GM23338 (cell line): ENCODE results near the gene SLC44A1. TPM values are rescaled to one million over a fixed set of nuclear protein-coding genes. Genes with fewer than 3 reads are reported as not detected.

ENCODE experiments used
- ATAC-seq: fragments of 200-7000 bp; cut with Tn5 transposase; 3 replicates; pipeline ENCODE4 v1.9.1; 2020
- DNase-seq: peaks from one replicate; pipeline ENCODE4 v3.0.0-alpha.2; 2015; ENCODE audit warnings: low spot score
- H2AFZ ChIP-seq: fragments of 200-600 bp; sonication (generic); 2 replicates; pipeline ENCODE4 v1.8.0; 2016; ENCODE audit warnings: antibody characterized with exemption, mild to moderate bottlenecking, moderate library complexity
- H3F3A ChIP-seq: fragments of 200-600 bp; sonication (generic); replicated peaks from 2 replicates; pipeline ENCODE4 v1.8.0; 2017; ENCODE audit warnings: antibody characterized with exemption, mixed run types, low read depth
- H3K27ac ChIP-seq: fragments of 200-600 bp; sonication (generic); 2 replicates; pipeline ENCODE4 v1.6.1; 2016; ENCODE audit warnings: low read depth
- H3K27me3 ChIP-seq: fragments of 200-600 bp; sonication (generic); 2 replicates; pipeline ENCODE4 v1.8.0; 2016; ENCODE audit warnings: mild to moderate bottlenecking, mixed run types, moderate library complexity; ENCODE audit not compliant: insufficient read depth
- H3K36me3 ChIP-seq: fragments of 200-600 bp; sonication (generic); 2 replicates; pipeline ENCODE4 v1.8.0; 2016; ENCODE audit warnings: mild to moderate bottlenecking; ENCODE audit not compliant: insufficient read depth
- H3K4me1 ChIP-seq: fragments of 200-600 bp; sonication (generic); 2 replicates; pipeline ENCODE4 v1.8.0; 2016; ENCODE audit warnings: mild to moderate bottlenecking, moderate library complexity; ENCODE audit not compliant: insufficient read depth
- H3K4me2 ChIP-seq: fragments of 200-600 bp; sonication (generic); 2 replicates; pipeline ENCODE4 v1.7.1; 2017; ENCODE audit warnings: mixed run types
- H3K4me3 ChIP-seq: fragments of 200-600 bp; sonication (generic); 2 replicates; pipeline ENCODE4 v1.6.1; 2016; ENCODE audit warnings: mixed run types
- H3K79me2 ChIP-seq: fragments of 200-600 bp; sonication (generic); replicated peaks from 2 replicates; pipeline ENCODE4 v1.8.0; 2017; ENCODE audit warnings: mild to moderate bottlenecking; ENCODE audit not compliant: insufficient read depth
- H3K9me2 ChIP-seq: fragments of 200-600 bp; sonication (generic); 2 replicates; pipeline ENCODE4 v1.8.0; 2017; ENCODE audit not compliant: insufficient read depth
- H4K20me1 ChIP-seq: fragments of 200-600 bp; sonication (generic); replicated peaks from 2 replicates; pipeline ENCODE4 v1.8.0; 2017; ENCODE audit warnings: mild to moderate bottlenecking; ENCODE audit not compliant: insufficient read depth
- H3K27ac Mint-ChIP-seq: 2 replicates; pipeline ENCODE4 v1.8.0; 2020; ENCODE audit warnings: inconsistent platforms, mild to moderate bottlenecking, moderate library complexity, mixed read lengths
- H3K27me3 Mint-ChIP-seq: 3 replicates; pipeline ENCODE4 v1.8.0; 2022; ENCODE audit warnings: low read depth, mild to moderate bottlenecking, moderate library complexity, mixed read lengths, inconsistent platforms; ENCODE audit not compliant: insufficient read depth, poor library complexity
- H3K36me3 Mint-ChIP-seq: 3 replicates; pipeline ENCODE4 v1.8.0; 2021; ENCODE audit warnings: low read depth, mild to moderate bottlenecking, inconsistent platforms, moderate library complexity, mixed read lengths
- H3K4me1 Mint-ChIP-seq: 3 replicates; pipeline ENCODE4 v1.8.0; 2020; ENCODE audit warnings: mild to moderate bottlenecking, inconsistent platforms, mixed read lengths
- H3K4me3 Mint-ChIP-seq: 3 replicates; pipeline ENCODE4 v1.8.0; 2021; ENCODE audit warnings: moderate library complexity, mild to moderate bottlenecking, inconsistent platforms, mixed read lengths
- H3K9me3 Mint-ChIP-seq: 3 replicates; pipeline ENCODE4 v1.8.0; 2020; ENCODE audit warnings: moderate library complexity, mild to moderate bottlenecking, inconsistent platforms, mixed read lengths
- CREB1 ChIP-seq: fragments of 250-450 bp; sonication (Bioruptor Pico); IDR thresholded peaks from 2 replicates; pipeline ENCODE4 v1.5.0; 2020; ENCODE audit warnings: low read depth, mild to moderate bottlenecking, moderate library complexity
- ETS1 ChIP-seq: IDR thresholded peaks from 2 replicates; pipeline ENCODE4 v1.6.1; 2016; ENCODE audit warnings: antibody characterized with exemption
- EZH2 ChIP-seq: fragments of 200-600 bp; sonication (generic); IDR thresholded peaks from one replicate; pipeline ENCODE4 v1.8.0; 2017; ENCODE audit warnings: antibody characterized with exemption, mild to moderate bottlenecking, low read depth; ENCODE audit not compliant: unreplicated experiment
- EZH2phosphoT487 ChIP-seq: fragments of 200-600 bp; sonication (generic); IDR thresholded peaks from one replicate; pipeline ENCODE4 v1.8.1; 2018; ENCODE audit warnings: antibody characterized with exemption; ENCODE audit not compliant: unreplicated experiment
- JUNB ChIP-seq: IDR thresholded peaks from one replicate; pipeline ENCODE4 v1.6.1; 2016; ENCODE audit warnings: antibody characterized with exemption; ENCODE audit not compliant: unreplicated experiment
- NANOG ChIP-seq: IDR thresholded peaks from 2 replicates; pipeline ENCODE4 v1.6.1; 2016; ENCODE audit warnings: antibody characterized with exemption, borderline replicate concordance
- POLR2AphosphoS5 ChIP-seq: IDR thresholded peaks from 2 replicates; pipeline ENCODE4 v1.6.1; 2016; ENCODE audit warnings: antibody characterized with exemption, low read depth
- STAT1 ChIP-seq: IDR thresholded peaks from one replicate; pipeline ENCODE4 v1.6.1; 2016; ENCODE audit warnings: antibody characterized with exemption; ENCODE audit not compliant: unreplicated experiment
- ZNF114 ChIP-seq: fragments of 250-450 bp; sonication (Bioruptor Pico); IDR thresholded peaks from 2 replicates; pipeline ENCODE4 v1.5.0; 2020; ENCODE audit warnings: mild to moderate bottlenecking, moderate library complexity
- ZNF331 ChIP-seq: fragments of 250-450 bp; sonication (Bioruptor Pico); IDR thresholded peaks from 2 replicates; pipeline ENCODE4 v1.5.0; 2020; ENCODE audit warnings: low read depth, mild to moderate bottlenecking, moderate library complexity
- ZNF462 ChIP-seq: fragments of 250-450 bp; sonication (Bioruptor Pico); IDR thresholded peaks from 2 replicates; pipeline ENCODE4 v1.5.0; 2020; ENCODE audit warnings: mild to moderate bottlenecking, moderate library complexity
- polyA plus RNA-seq: library from polyadenylated mRNA; unstranded; fragments of >200 nt; fragmentation: Nextera tagmentation; extraction: Ambion mirVana; gene quantifications from 2 replicates; pipeline ENCODE4 v1.2.1, GENCODE V29; 2016
- total RNA-seq: library from RNA; depleted of rRNA; stranded (reverse); fragments of >200 nt; shearing (Covaris generic); gene quantifications from 2 replicates; pipeline ENCODE4 v1.2.3, GENCODE V29; 2014
- TF ChIP-seq, protein P1 (sequence below): IDR thresholded peaks from one replicate; pipeline ENCODE4 v1.6.1; 2018; ENCODE audit warnings: antibody characterized with exemption; ENCODE audit not compliant: unreplicated experiment
- TF ChIP-seq, protein P2 (sequence below), 2 experiments: fragments of 200-600 bp in 1 of 2; sonication (generic) in 1 of 2; conservative IDR thresholded peaks; 2 replicates each; pipeline versions ENCODE4 v1.5.1 to v1.6.1; 2016 to 2017; ENCODE audit warnings: antibody characterized with exemption in 2 of 2, low read depth in 2 of 2, mild to moderate bottlenecking in 2 of 2, moderate library complexity in 1 of 2

Gene SLC44A1
- total and polyA plus RNA-seq, 2 experiments from 2014 or later = 14.9 to 75.0 TPM

GRCh38 chr9:105295986-105296385 is 51.5 kb downstream of the SLC44A1 start:
- peak overlapping the region; percentile 65 for H3K4me2 ChIP-seq
- no peaks in the 10 kb centered on the region for H4K20me1 ChIP-seq
- peaks cover 57% of the 10 kb centered on the region for H3K79me2 ChIP-seq
- Mint-ChIP-seq H3K27me3 (peaks cover 2% of the 10 kb centered on the region), H3K27ac (peak overlapping the region; percentile 98), H3K4me3 (peak overlapping the region; percentile 55), H3K4me1 (peaks cover 88% of the 10 kb centered on the region), H3K36me3 (peaks cover 21% of the 10 kb centered on the region; the same call in 2 of the 3 replicates), H3K9me3 (no peaks in the 10 kb centered on the region)
- peak; percentile 63 for ATAC-seq
- peaks cover 67% of the 10 kb centered on the region for H3K4me1 ChIP-seq
- H3K9me2 ChIP-seq = no peaks in the 10 kb centered on the region
- TF ChIP-seq EZH2phosphoT487 = no peak
- TF ChIP-seq JUNB = no peak
- TF ChIP-seq STAT1 = no peak
- TF ChIP-seq ZNF462 (CRISPR knock-in tag) = no peak
- TF ChIP-seq, protein P1, sequence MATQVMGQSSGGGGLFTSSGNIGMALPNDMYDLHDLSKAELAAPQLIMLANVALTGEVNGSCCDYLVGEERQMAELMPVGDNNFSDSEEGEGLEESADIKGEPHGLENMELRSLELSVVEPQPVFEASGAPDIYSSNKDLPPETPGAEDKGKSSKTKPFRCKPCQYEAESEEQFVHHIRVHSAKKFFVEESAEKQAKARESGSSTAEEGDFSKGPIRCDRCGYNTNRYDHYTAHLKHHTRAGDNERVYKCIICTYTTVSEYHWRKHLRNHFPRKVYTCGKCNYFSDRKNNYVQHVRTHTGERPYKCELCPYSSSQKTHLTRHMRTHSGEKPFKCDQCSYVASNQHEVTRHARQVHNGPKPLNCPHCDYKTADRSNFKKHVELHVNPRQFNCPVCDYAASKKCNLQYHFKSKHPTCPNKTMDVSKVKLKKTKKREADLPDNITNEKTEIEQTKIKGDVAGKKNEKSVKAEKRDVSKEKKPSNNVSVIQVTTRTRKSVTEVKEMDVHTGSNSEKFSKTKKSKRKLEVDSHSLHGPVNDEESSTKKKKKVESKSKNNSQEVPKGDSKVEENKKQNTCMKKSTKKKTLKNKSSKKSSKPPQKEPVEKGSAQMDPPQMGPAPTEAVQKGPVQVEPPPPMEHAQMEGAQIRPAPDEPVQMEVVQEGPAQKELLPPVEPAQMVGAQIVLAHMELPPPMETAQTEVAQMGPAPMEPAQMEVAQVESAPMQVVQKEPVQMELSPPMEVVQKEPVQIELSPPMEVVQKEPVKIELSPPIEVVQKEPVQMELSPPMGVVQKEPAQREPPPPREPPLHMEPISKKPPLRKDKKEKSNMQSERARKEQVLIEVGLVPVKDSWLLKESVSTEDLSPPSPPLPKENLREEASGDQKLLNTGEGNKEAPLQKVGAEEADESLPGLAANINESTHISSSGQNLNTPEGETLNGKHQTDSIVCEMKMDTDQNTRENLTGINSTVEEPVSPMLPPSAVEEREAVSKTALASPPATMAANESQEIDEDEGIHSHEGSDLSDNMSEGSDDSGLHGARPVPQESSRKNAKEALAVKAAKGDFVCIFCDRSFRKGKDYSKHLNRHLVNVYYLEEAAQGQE = no peak
- no peak for TF ChIP-seq ETS1
- TF ChIP-seq CREB1 (CRISPR knock-in tag) = no peak
- TF ChIP-seq EZH2 = no peak
- TF ChIP-seq POLR2AphosphoS5 = no peak
- TF ChIP-seq NANOG = no peak
- no peak for TF ChIP-seq ZNF331 (CRISPR knock-in tag)
- no peak for TF ChIP-seq ZNF114
- TF ChIP-seq, protein P2, sequence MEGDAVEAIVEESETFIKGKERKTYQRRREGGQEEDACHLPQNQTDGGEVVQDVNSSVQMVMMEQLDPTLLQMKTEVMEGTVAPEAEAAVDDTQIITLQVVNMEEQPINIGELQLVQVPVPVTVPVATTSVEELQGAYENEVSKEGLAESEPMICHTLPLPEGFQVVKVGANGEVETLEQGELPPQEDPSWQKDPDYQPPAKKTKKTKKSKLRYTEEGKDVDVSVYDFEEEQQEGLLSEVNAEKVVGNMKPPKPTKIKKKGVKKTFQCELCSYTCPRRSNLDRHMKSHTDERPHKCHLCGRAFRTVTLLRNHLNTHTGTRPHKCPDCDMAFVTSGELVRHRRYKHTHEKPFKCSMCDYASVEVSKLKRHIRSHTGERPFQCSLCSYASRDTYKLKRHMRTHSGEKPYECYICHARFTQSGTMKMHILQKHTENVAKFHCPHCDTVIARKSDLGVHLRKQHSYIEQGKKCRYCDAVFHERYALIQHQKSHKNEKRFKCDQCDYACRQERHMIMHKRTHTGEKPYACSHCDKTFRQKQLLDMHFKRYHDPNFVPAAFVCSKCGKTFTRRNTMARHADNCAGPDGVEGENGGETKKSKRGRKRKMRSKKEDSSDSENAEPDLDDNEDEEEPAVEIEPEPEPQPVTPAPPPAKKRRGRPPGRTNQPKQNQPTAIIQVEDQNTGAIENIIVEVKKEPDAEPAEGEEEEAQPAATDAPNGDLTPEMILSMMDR (conservative IDR thresholded peaks at IDR 0.05; ENCODE audit: low read depth in 2 of 2) = no peak
- H3K4me3 ChIP-seq = peak overlapping the region; percentile 29
- H3K36me3 ChIP-seq = no peaks in the 10 kb centered on the region
- peak overlapping the region; percentile 82 for H3K27ac ChIP-seq
- H2AFZ ChIP-seq = no peak overlapping the region
- DNase-seq = peak; percentile 58
- H3K27me3 ChIP-seq = no peaks in the 10 kb centered on the region
- H3F3A ChIP-seq = no peaks in the 10 kb centered on the region
